ENCODE data around the gene TMEM233.
"Not testable (repeated sequence)": the region's sequence is repeated elsewhere in the genome, so short reads cannot be mapped to it uniquely, and the experiment has no call there.

Gene TMEM233

GRCh38 chr12:119652665-119653064 is 59.1 kb downstream of the TMEM233 start:
- H3K4me3 ChIP-seq (ENCODE audit: low read length): no peak overlapping the region
- no peaks in the 10 kb centered on the region for H3K9me3 ChIP-seq (ENCODE audit: control insufficient read depth, insufficient read depth, low read length)
- TF ChIP-seq EZH2phosphoT487 (IDR thresholded peaks at IDR 0.05; ENCODE audit: borderline replicate concordance, low read length): no peak
- TF ChIP-seq, protein P1, sequence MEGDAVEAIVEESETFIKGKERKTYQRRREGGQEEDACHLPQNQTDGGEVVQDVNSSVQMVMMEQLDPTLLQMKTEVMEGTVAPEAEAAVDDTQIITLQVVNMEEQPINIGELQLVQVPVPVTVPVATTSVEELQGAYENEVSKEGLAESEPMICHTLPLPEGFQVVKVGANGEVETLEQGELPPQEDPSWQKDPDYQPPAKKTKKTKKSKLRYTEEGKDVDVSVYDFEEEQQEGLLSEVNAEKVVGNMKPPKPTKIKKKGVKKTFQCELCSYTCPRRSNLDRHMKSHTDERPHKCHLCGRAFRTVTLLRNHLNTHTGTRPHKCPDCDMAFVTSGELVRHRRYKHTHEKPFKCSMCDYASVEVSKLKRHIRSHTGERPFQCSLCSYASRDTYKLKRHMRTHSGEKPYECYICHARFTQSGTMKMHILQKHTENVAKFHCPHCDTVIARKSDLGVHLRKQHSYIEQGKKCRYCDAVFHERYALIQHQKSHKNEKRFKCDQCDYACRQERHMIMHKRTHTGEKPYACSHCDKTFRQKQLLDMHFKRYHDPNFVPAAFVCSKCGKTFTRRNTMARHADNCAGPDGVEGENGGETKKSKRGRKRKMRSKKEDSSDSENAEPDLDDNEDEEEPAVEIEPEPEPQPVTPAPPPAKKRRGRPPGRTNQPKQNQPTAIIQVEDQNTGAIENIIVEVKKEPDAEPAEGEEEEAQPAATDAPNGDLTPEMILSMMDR (IDR thresholded peaks at IDR 0.05; ENCODE audit: low read depth, low read length, poor library complexity, severe bottlenecking): no peak
- no peak overlapping the region for H3K27ac ChIP-seq (ENCODE audit: low read depth, low read length)
- H3K79me2 ChIP-seq (ENCODE audit: control insufficient read depth, low read length): no peaks in the 10 kb centered on the region
- H4K20me1 ChIP-seq (ENCODE audit: control insufficient read depth, insufficient read depth, low read depth, low read length): no peaks in the 10 kb centered on the region
- no peak overlapping the region for H3K4me2 ChIP-seq (ENCODE audit: low read length)
- no peaks in the 10 kb centered on the region for H3F3A ChIP-seq (ENCODE audit: control insufficient read depth, insufficient read depth)
- no peaks in the 10 kb centered on the region for H3K9me2 ChIP-seq (replicated peaks; ENCODE audit: control insufficient read depth, low read length)
- no peaks in the 10 kb centered on the region for H3K36me3 ChIP-seq (ENCODE audit: control insufficient read depth, low read length)
- no peaks in the 10 kb centered on the region for H3K27me3 ChIP-seq (ENCODE audit: control insufficient read depth, low read length)
- H3K4me1 ChIP-seq (ENCODE audit: control insufficient read depth, low read length): no peaks in the 10 kb centered on the region

- not testable (repeated sequence) for H3K36me3 ChIP-seq (ENCODE audit: control insufficient read depth, low read length); H3F3A ChIP-seq (ENCODE audit: control insufficient read depth, insufficient read depth); H3K79me2 ChIP-seq (ENCODE audit: control insufficient read depth, low read length); H3K4me1 ChIP-seq (ENCODE audit: control insufficient read depth, low read length); H4K20me1 ChIP-seq (ENCODE audit: control insufficient read depth, insufficient read depth, low read depth, low read length); H3K27ac ChIP-seq (ENCODE audit: low read depth, low read length); H3K4me2 ChIP-seq (ENCODE audit: low read length); H3K4me3 ChIP-seq (ENCODE audit: low read length); H3K9me3 ChIP-seq (ENCODE audit: control insufficient read depth, insufficient read depth, low read length); H3K27me3 ChIP-seq (ENCODE audit: control insufficient read depth, low read length); H3K9me2 ChIP-seq (replicated peaks; ENCODE audit: control insufficient read depth, low read length)
Measured at GRCh38 chr12:119657001-119657400, 63.4 kb downstream of the TMEM233 start.

DNA sequence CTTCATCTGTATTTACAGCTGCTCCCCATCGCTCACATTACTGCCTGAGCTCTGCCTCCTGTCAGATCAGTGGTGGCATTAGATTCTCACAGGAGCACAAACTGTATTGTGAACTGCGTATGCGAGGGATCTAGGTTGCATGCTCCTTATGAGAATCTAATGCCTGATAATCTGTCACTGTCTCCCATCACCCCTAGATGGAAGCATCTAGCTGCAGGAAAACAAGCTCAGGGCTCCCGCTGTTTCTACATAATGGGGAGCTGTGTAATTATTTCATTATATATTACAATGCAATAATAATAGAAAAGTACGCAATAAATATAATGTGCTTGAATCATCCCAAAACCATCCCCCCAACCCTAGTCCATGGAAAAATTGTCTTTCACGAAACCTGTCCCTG is 64.6 kb downstream of the TMEM233 start:
- not testable (repeated sequence) for H3K4me2 ChIP-seq (ENCODE audit: low read length); H3K9me3 ChIP-seq (ENCODE audit: control insufficient read depth, insufficient read depth, low read length); H3K27me3 ChIP-seq (ENCODE audit: control insufficient read depth, low read length); H3K9me2 ChIP-seq (replicated peaks; ENCODE audit: control insufficient read depth, low read length); H3F3A ChIP-seq (ENCODE audit: control insufficient read depth, insufficient read depth); H3K27ac ChIP-seq (ENCODE audit: low read depth, low read length); H3K36me3 ChIP-seq (ENCODE audit: control insufficient read depth, low read length); H3K4me3 ChIP-seq (ENCODE audit: low read length); H4K20me1 ChIP-seq (ENCODE audit: control insufficient read depth, insufficient read depth, low read depth, low read length); H3K79me2 ChIP-seq (ENCODE audit: control insufficient read depth, low read length); H3K4me1 ChIP-seq (ENCODE audit: control insufficient read depth, low read length)

DNA sequence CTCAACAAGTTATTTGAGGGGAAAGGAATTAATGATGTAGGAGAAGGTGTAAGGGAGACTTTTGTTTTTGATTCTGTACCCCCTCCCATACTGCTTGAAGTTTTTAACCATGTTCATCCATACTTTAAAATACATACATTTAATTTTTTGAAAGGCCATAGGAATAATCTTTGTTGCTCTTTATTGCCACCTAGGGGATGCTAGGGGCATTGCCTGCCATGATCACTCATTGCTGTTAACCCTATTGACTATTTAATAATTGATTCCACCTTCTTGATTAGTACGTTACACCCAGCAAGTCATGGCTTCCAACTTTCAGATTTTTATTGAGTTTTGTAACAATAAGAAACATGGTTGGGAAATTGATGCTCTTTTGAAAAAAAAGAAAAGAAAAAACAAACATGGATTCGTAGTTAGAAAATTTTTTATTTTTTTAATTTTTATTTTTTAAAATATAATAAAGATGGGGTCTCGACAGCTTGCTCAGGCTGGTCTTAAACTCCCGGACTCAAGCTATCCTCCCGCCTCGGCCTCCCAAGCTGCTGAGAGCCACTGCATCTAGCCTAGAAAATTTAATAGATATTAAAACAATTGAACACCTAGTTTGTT is 65.8 kb downstream of the TMEM233 start:
- no peaks in the 10 kb centered on the region for H3K9me3 ChIP-seq (ENCODE audit: control insufficient read depth, insufficient read depth, low read length)
- TF ChIP-seq, protein P1 (IDR thresholded peaks at IDR 0.05; ENCODE audit: low read depth, low read length, poor library complexity, severe bottlenecking): peak; percentile 79
- no peak for TF ChIP-seq EZH2phosphoT487 (IDR thresholded peaks at IDR 0.05; ENCODE audit: borderline replicate concordance, low read length)
- no peak overlapping the region for H3K27ac ChIP-seq (ENCODE audit: low read depth, low read length)
- H3K36me3 ChIP-seq (ENCODE audit: control insufficient read depth, low read length): no peaks in the 10 kb centered on the region
- H3K27me3 ChIP-seq (ENCODE audit: control insufficient read depth, low read length): no peaks in the 10 kb centered on the region
- peaks cover 4% of the 10 kb centered on the region; the same call in 1 of the 2 replicates for H3K4me1 ChIP-seq (ENCODE audit: control insufficient read depth, low read length)
- no peak overlapping the region for H3K4me3 ChIP-seq (ENCODE audit: low read length)
- no peak overlapping the region for H3K4me2 ChIP-seq (ENCODE audit: low read length)
- no peaks in the 10 kb centered on the region for H3K9me2 ChIP-seq (replicated peaks; ENCODE audit: control insufficient read depth, low read length)
- no peaks in the 10 kb centered on the region for H3K79me2 ChIP-seq (ENCODE audit: control insufficient read depth, low read length)
- peaks cover 3% of the 10 kb centered on the region; the same call in 1 of the 2 replicates for H3F3A ChIP-seq (ENCODE audit: control insufficient read depth, insufficient read depth)
- H4K20me1 ChIP-seq (ENCODE audit: control insufficient read depth, insufficient read depth, low read depth, low read length): no peaks in the 10 kb centered on the region

All from DOHH2 (cell line).